ENCODE data around the gene TANGO6. TPM values are rescaled to one million over a fixed set of nuclear protein-coding genes. Genes with fewer than 3 reads are reported as not detected.

TANGO6 gene
- total RNA-seq, 2 experiments from 2014 or later = 17.1 to 18.1 TPM

DNA sequence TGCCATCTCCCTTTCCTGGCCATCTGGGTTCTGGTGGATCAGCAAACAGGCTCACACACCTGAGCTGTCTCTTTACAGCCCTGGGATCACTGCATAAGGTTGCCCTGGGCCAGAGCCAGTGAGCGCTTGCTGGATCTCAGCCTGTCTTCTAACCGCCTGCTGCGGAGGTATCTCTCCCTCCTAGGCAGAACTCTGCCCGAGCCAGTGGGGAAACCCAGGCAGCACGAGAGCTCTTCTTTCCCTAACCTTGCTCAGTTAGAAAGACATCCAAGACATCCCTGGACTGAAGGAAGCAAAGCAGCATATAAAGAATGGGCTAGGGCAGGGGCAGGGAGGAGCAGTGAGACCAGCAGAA lies 268.5 kb downstream of the TANGO6 start:
- intact Hi-C loops (cut with DNase I, micrococcal nuclease) = no loop called here
- CTCF ChIA-PET = no interaction called here
- ATAC-seq (ENCODE audit: poor library complexity) = no peak

GRCh38 chr16:69112285-69113129 lies 269.2 kb downstream of the TANGO6 start:
- Mint-ChIP-seq H3K4me1 (ENCODE audit: low read depth) (peaks cover 7% of the 10 kb centered on the region), H3K9me3 (no peaks in the 10 kb centered on the region), H3K4me3 (no peak overlapping the region), H3K36me3 (ENCODE audit: low read depth) (peaks cover 71% of the 10 kb centered on the region), H3K27me3 (peaks cover 21% of the 10 kb centered on the region), H3K27ac (no peak overlapping the region)
- H3K9me3 ChIP-seq (ENCODE audit: control insufficient read depth in 1 of 2, insufficient read depth in 1 of 2, low read length in 2 of 2) = no peaks in the 10 kb centered on the region
- intact Hi-C loops (cut with DNase I, micrococcal nuclease) = no loop called here
- DNase-seq (peak in 12 of 14 experiments; percentile 18 to 62 (median 34)), ATAC-seq (ENCODE audit: poor library complexity) (peak; percentile 63)
- POLR2A ChIA-PET = no interaction called here
- CTCF ChIA-PET = interaction anchor here (1.3 to 2.2 kb wide), 2 partner anchors 12 to 17 kb away, joined by 7 to 17 read pairs; no protein-coding TSS in a partner anchor
- peaks cover 16 to 18% of the 10 kb centered on the region in 2 experiments for H3K27me3 ChIP-seq (ENCODE audit: control insufficient read depth in 1 of 2, insufficient read depth in 2 of 2, low read length in 2 of 2)
- H3K4me1 ChIP-seq (ENCODE audit: insufficient read depth, low read length) = peaks cover 12% of the 10 kb centered on the region
- peak; percentile 74 for TF ChIP-seq CTCF (IDR thresholded peaks at IDR 0.05)
- H3K4me3 ChIP-seq (ENCODE audit: low read length) = no peak overlapping the region
- H3K36me3 ChIP-seq (ENCODE audit: insufficient read depth, low read length) = peaks cover 36% of the 10 kb centered on the region
- H3K27ac ChIP-seq (ENCODE audit: low read depth in 1 of 2, low read length in 2 of 2) = no peak overlapping the region

More for the DNA sequence above, 268.5 kb downstream of the TANGO6 start:
- TF ChIP-seq CTCF (IDR thresholded peaks at IDR 0.05) = no peak
- Histone ChIP-seq H3K27me3 (ENCODE audit: control insufficient read depth in 1 of 2, insufficient read depth in 2 of 2, low read length in 2 of 2) (peaks cover 23 to 24% of the 10 kb centered on the region in 2 experiments), H3K36me3 (ENCODE audit: insufficient read depth, low read length) (peaks cover 33% of the 10 kb centered on the region), H3K4me1 (ENCODE audit: insufficient read depth, low read length) (peaks cover 19% of the 10 kb centered on the region), H3K27ac (ENCODE audit: low read depth in 1 of 2, low read length in 2 of 2) (no peak overlapping the region), H3K4me3 (ENCODE audit: low read length) (no peak overlapping the region), H3K9me3 (ENCODE audit: control insufficient read depth in 1 of 2, insufficient read depth in 1 of 2, low read length in 2 of 2) (peaks cover 0 to 5% of the 10 kb centered on the region in 2 experiments)
- DNase-seq = no peak
- Mint-ChIP-seq H3K4me3 (no peak overlapping the region), H3K36me3 (ENCODE audit: low read depth) (peaks cover 65% of the 10 kb centered on the region), H3K27ac (no peak overlapping the region), H3K27me3 (peaks cover 25% of the 10 kb centered on the region), H3K4me1 (ENCODE audit: low read depth) (peaks cover 11% of the 10 kb centered on the region), H3K9me3 (no peaks in the 10 kb centered on the region)
- POLR2A ChIA-PET = no interaction called here

DNA sequence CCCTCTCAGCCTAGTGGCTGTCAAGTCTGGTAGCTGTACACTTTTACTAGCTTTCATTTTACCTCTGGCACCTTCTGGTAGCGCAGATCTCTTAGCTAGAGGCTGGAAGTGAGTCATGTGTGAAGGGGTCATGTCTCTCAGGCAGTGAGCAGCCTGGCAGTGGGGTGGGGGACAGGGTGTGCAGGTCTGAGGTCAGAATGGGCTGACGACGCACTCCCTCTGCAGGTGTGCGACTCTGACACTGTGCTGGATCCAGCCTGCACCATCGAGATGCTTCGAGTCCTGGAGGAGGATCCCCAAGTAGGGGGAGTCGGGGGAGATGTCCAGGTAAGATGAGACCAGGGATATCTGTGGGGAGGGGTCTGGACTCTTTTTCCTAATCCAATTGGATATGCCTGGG lies 269.9 kb downstream of the TANGO6 start:
- DNase-seq (no peak), ATAC-seq (ENCODE audit: poor library complexity) (no peak)
- no peaks in the 10 kb centered on the region for H3K9me3 ChIP-seq (ENCODE audit: control insufficient read depth in 1 of 2, insufficient read depth in 1 of 2, low read length in 2 of 2)
- Mint-ChIP-seq H3K4me3 (no peak overlapping the region), H3K36me3 (ENCODE audit: low read depth) (peaks cover 76% of the 10 kb centered on the region), H3K27me3 (peaks cover 15% of the 10 kb centered on the region), H3K4me1 (ENCODE audit: low read depth) (peaks cover 1% of the 10 kb centered on the region), H3K9me3 (no peaks in the 10 kb centered on the region), H3K27ac (no peak overlapping the region)
- H3K27me3 ChIP-seq (ENCODE audit: control insufficient read depth in 1 of 2, insufficient read depth in 2 of 2, low read length in 2 of 2) = peaks cover 9 to 12% of the 10 kb centered on the region in 2 experiments
- H3K36me3 ChIP-seq (ENCODE audit: insufficient read depth, low read length) = peaks cover 43% of the 10 kb centered on the region
- H3K4me1 ChIP-seq (ENCODE audit: insufficient read depth, low read length) = peaks cover 5% of the 10 kb centered on the region
- no peak for TF ChIP-seq CTCF (IDR thresholded peaks at IDR 0.05)
- intact Hi-C loops (cut with DNase I, micrococcal nuclease) = no loop called here
- ChIA-PET CTCF (interaction anchor here (1.3 to 2.2 kb wide), 2 partner anchors 11 to 16 kb away, joined by 7 to 17 read pairs; no protein-coding TSS in a partner anchor), POLR2A (no interaction called here)
- no peak overlapping the region for H3K27ac ChIP-seq (ENCODE audit: low read depth in 1 of 2, low read length in 2 of 2)
- no peak overlapping the region for H3K4me3 ChIP-seq (ENCODE audit: low read length)
